SK-N-SH treated with all-trans-retinoic acid at 6 μM for 48 hours (cell line): Measurements from ENCODE around the gene BMPR1B.
A peak's percentile ranks its signal among the peaks of the same experiment; 100 is the strongest.
"Not testable (repeated sequence)": the region's sequence is repeated elsewhere in the genome, so short reads cannot be mapped to it uniquely, and the experiment has no call there.

Experiments used
- ATAC-seq: fragments of 200-7000 bp; cut with Tn5 transposase; 3 replicates; pipeline ENCODE4 v1.9.1; 2020; ENCODE audit warnings: mild to moderate bottlenecking, moderate library complexity
- ARNTL ChIP-seq: fragments of 450-650 bp; formaldehyde crosslinking; IDR thresholded peaks from 2 replicates; pipeline ENCODE4 v1.5.0; 2020; ENCODE audit warnings: low read depth, mild to moderate bottlenecking, moderate library complexity, borderline replicate concordance
- BACH2 ChIP-seq: fragments of 250-450 bp; sonication (Bioruptor Pico); IDR thresholded peaks from 2 replicates; pipeline ENCODE4 v1.9.0; 2021; ENCODE audit warnings: mild to moderate bottlenecking, borderline replicate concordance
- CSDC2 ChIP-seq: fragments of 250-450 bp; sonication (Bioruptor Pico); IDR thresholded peaks from 2 replicates; pipeline ENCODE4 v1.5.0; 2020; ENCODE audit warnings: mild to moderate bottlenecking, moderate library complexity
- ESRRG ChIP-seq: fragments of 250-450 bp; sonication (Bioruptor Pico); IDR thresholded peaks from 2 replicates; pipeline ENCODE4 v1.6.1; 2021; ENCODE audit warnings: mild to moderate bottlenecking
- GLIS3 ChIP-seq: fragments of 250-450 bp; sonication (Bioruptor Pico); IDR thresholded peaks from 2 replicates; pipeline ENCODE4 v1.5.0; 2020; ENCODE audit warnings: mild to moderate bottlenecking, moderate library complexity
- ISL1 ChIP-seq: fragments of 250-450 bp; sonication (Bioruptor Pico); IDR thresholded peaks from 2 replicates; pipeline ENCODE4 v2.1.2; 2022; ENCODE audit warnings: mild to moderate bottlenecking, moderate library complexity
- OSR1 ChIP-seq: fragments of 250-450 bp; sonication (Bioruptor Pico); IDR thresholded peaks from 2 replicates; pipeline ENCODE4 v1.8.0; 2022; ENCODE audit warnings: moderate library complexity, mild to moderate bottlenecking, inconsistent platforms
- PPARA ChIP-seq: fragments of 250-450 bp; sonication (Bioruptor Pico); IDR thresholded peaks from 2 replicates; pipeline ENCODE4 v1.5.0; 2020; ENCODE audit warnings: mild to moderate bottlenecking, borderline replicate concordance
- SNAI2 ChIP-seq: fragments of 250-450 bp; sonication (Bioruptor Pico); IDR thresholded peaks from 2 replicates; pipeline ENCODE4 v1.5.0; 2020; ENCODE audit warnings: mild to moderate bottlenecking, moderate library complexity
- TCF4 ChIP-seq: fragments of 250-450 bp; sonication (Bioruptor Pico); IDR thresholded peaks from 2 replicates; pipeline ENCODE4 v1.8.0; 2021; ENCODE audit warnings: mild to moderate bottlenecking, moderate library complexity, borderline replicate concordance
- TOX ChIP-seq: fragments of 250-450 bp; sonication (Bioruptor Pico); IDR thresholded peaks from 2 replicates; pipeline ENCODE4 v1.8.0; 2021; ENCODE audit warnings: mild to moderate bottlenecking, moderate library complexity, borderline replicate concordance
- ZC3H10 ChIP-seq: fragments of 250-450 bp; sonication (Bioruptor Pico); IDR thresholded peaks from 2 replicates; pipeline ENCODE4 v1.5.1; 2021; ENCODE audit warnings: mild to moderate bottlenecking, moderate library complexity
- ZNF565 ChIP-seq: fragments of 450-650 bp; formaldehyde crosslinking; conservative IDR thresholded peaks from 2 replicates; pipeline ENCODE4 v1.5.0; 2020; ENCODE audit warnings: low read depth, mild to moderate bottlenecking, moderate library complexity
- ZNF70 ChIP-seq: fragments of 450-650 bp; formaldehyde crosslinking; IDR thresholded peaks from 2 replicates; pipeline ENCODE4 v1.5.0; 2020; ENCODE audit warnings: mild to moderate bottlenecking, moderate library complexity
- ZNF8 ChIP-seq: fragments of 450-650 bp; formaldehyde crosslinking; IDR thresholded peaks from 2 replicates; pipeline ENCODE4 v1.5.0; 2020; ENCODE audit warnings: mild to moderate bottlenecking, moderate library complexity
- TF ChIP-seq, protein P1 (sequence below): fragments of 250-450 bp; sonication (Bioruptor Pico); IDR thresholded peaks from 2 replicates; pipeline ENCODE4 v1.5.0; 2020; ENCODE audit warnings: mild to moderate bottlenecking, moderate library complexity
- TF ChIP-seq, protein P2 (sequence below): fragments of 250-450 bp; sonication (Bioruptor Pico); IDR thresholded peaks from 2 replicates; pipeline ENCODE4 v1.8.0; 2021; ENCODE audit warnings: low read depth, mild to moderate bottlenecking, moderate library complexity, borderline replicate concordance
- TF ChIP-seq, protein P3 (sequence below): fragments of 250-450 bp; sonication (Bioruptor Pico); IDR thresholded peaks from 2 replicates; pipeline ENCODE4 v1.5.1; 2021; ENCODE audit warnings: mild to moderate bottlenecking, moderate library complexity
- TF ChIP-seq, protein P4 (sequence below): fragments of 250-450 bp; sonication (Bioruptor Pico); IDR thresholded peaks from 2 replicates; pipeline ENCODE4 v1.8.0; 2020; ENCODE audit warnings: mild to moderate bottlenecking, moderate library complexity, borderline replicate concordance

The BMPR1B gene

DNA sequence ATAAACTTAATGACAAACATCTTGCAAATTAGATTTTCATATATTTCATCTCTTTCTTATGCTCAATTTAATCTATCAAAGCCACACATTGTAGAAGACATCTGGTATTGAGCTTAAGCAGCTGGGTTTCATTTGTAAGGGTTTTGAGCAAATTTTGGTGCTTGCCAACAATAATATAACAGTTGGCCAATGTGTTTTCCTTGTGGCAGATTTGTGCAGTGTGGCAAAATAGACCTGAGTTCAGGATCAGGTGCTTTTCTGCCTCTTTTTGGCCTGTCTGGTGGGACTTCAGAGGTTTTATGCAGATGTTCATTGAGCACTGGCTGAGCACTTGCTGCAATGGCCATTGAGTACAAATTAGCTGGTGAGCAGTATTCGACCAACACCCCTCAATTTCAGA is 301.9 kb downstream of the BMPR1B start:
- TF ChIP-seq TCF4 (CRISPR knock-in tag) (peak; percentile 92), TOX (CRISPR knock-in tag) (no peak), ESRRG (CRISPR knock-in tag) (no peak), PPARA (no peak), ZNF8 (CRISPR knock-in tag) (no peak), ZNF70 (no peak)
- TF ChIP-seq, protein P1, sequence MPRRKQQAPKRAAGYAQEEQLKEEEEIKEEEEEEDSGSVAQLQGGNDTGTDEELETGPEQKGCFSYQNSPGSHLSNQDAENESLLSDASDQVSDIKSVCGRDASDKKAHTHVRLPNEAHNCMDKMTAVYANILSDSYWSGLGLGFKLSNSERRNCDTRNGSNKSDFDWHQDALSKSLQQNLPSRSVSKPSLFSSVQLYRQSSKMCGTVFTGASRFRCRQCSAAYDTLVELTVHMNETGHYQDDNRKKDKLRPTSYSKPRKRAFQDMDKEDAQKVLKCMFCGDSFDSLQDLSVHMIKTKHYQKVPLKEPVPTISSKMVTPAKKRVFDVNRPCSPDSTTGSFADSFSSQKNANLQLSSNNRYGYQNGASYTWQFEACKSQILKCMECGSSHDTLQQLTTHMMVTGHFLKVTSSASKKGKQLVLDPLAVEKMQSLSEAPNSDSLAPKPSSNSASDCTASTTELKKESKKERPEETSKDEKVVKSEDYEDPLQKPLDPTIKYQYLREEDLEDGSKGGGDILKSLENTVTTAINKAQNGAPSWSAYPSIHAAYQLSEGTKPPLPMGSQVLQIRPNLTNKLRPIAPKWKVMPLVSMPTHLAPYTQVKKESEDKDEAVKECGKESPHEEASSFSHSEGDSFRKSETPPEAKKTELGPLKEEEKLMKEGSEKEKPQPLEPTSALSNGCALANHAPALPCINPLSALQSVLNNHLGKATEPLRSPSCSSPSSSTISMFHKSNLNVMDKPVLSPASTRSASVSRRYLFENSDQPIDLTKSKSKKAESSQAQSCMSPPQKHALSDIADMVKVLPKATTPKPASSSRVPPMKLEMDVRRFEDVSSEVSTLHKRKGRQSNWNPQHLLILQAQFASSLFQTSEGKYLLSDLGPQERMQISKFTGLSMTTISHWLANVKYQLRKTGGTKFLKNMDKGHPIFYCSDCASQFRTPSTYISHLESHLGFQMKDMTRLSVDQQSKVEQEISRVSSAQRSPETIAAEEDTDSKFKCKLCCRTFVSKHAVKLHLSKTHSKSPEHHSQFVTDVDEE, result peak; percentile 83; the same call in 1 of the 2 replicates
- TF ChIP-seq, protein P2, sequence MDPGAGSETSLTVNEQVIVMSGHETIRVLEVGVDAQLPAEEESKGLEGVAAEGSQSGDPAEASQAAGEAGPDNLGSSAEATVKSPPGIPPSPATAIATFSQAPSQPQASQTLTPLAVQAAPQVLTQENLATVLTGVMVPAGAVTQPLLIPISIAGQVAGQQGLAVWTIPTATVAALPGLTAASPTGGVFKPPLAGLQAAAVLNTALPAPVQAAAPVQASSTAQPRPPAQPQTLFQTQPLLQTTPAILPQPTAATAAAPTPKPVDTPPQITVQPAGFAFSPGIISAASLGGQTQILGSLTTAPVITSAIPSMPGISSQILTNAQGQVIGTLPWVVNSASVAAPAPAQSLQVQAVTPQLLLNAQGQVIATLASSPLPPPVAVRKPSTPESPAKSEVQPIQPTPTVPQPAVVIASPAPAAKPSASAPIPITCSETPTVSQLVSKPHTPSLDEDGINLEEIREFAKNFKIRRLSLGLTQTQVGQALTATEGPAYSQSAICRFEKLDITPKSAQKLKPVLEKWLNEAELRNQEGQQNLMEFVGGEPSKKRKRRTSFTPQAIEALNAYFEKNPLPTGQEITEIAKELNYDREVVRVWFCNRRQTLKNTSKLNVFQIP (CRISPR knock-in tag), result no peak
- ATAC-seq, result peak; percentile 50; the same call in 1 of the 3 replicates

DNA sequence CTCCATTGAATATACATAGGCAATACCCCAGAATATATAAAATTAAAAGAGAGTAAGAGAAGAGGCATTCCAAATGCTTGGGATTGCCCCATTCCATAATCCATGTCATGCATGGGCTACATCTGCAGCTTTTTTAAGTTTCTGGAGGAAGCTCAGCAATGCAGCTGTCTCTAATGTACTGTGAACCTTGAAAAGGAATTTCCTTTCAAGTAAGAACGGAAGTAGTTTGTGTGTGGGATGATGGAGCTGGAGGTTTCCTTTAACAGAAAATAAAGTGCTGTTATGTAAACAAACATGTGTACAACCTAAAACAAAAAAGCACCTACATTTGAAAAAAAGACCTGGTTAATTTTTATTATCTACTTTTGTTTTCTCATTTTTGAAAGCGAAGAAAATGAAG is 303.5 kb downstream of the BMPR1B start:
- no peak for TF ChIP-seq TOX (CRISPR knock-in tag)
- no peak for TF ChIP-seq BACH2 (CRISPR knock-in tag)
- no peak for TF ChIP-seq PPARA
- TF ChIP-seq ISL1 (CRISPR knock-in tag), result no peak
- no peak for TF ChIP-seq ZNF70
- TF ChIP-seq, protein P1, result no peak
- no peak for TF ChIP-seq ZNF8 (CRISPR knock-in tag)
- TF ChIP-seq ARNTL (CRISPR knock-in tag), result no peak
- TF ChIP-seq GLIS3 (CRISPR knock-in tag), result no peak
- TF ChIP-seq ESRRG (CRISPR knock-in tag), result no peak
- TF ChIP-seq, protein P3, sequence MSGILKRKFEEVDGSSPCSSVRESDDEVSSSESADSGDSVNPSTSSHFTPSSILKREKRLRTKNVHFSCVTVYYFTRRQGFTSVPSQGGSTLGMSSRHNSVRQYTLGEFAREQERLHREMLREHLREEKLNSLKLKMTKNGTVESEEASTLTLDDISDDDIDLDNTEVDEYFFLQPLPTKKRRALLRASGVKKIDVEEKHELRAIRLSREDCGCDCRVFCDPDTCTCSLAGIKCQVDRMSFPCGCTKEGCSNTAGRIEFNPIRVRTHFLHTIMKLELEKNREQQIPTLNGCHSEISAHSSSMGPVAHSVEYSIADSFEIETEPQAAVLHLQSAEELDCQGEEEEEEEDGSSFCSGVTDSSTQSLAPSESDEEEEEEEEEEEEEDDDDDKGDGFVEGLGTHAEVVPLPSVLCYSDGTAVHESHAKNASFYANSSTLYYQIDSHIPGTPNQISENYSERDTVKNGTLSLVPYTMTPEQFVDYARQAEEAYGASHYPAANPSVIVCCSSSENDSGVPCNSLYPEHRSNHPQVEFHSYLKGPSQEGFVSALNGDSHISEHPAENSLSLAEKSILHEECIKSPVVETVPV, result no peak
- TF ChIP-seq ZC3H10 (CRISPR knock-in tag), result no peak
- no peak for TF ChIP-seq SNAI2 (CRISPR knock-in tag)
- TF ChIP-seq CSDC2, result no peak
- TF ChIP-seq ZNF565 (CRISPR knock-in tag), result no peak
- TF ChIP-seq OSR1 (CRISPR knock-in tag), result no peak
- no peak for ATAC-seq

DNA sequence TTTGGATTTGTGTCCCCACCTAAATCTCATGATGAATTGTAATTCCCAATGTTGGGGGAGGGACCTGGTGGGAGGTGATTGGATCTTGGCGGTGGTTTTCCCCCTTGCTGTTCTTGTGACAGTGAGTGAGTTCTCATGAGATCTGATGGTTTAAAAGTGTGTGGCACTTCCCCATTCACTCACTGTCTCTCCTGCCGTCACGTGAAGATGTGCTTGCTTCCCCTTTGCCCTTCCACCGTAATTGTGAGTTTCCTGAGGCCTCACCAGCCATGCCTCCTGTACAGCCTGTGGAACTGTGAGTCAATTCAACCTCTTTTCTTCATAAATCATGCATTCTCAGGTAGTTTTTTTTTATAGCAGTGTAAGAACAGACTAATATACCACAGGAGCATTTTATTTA is 304.0 kb downstream of the BMPR1B start:
- ATAC-seq, result not testable (repeated sequence)

DNA sequence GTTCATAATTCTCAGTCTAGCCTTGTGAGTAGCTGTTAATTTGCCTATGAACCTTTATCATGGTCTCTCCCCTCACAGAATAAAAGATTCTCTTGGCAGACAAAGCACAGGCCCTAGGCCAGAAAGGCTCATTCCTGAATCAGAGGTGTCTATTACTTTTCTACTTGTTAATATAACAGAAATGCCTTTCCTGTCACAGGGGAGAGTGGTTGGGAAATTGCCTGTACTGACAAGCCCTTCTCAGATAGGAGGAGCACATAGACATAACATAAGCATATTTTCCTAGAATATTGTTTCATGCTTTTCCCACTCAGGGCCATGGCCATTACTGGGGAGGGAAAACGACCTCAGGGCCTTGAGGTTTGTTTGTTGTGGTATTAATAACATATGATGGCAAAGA is 308.3 kb downstream of the BMPR1B start:
- ATAC-seq, result no peak
- TF ChIP-seq ZNF8 (CRISPR knock-in tag) (no peak), ZNF565 (CRISPR knock-in tag) (no peak), PPARA (no peak), ARNTL (CRISPR knock-in tag) (no peak), ISL1 (CRISPR knock-in tag) (no peak), ZNF70 (no peak), TOX (CRISPR knock-in tag) (no peak), BACH2 (CRISPR knock-in tag) (no peak), ESRRG (CRISPR knock-in tag) (no peak), CSDC2 (no peak)
- TF ChIP-seq, protein P2 (CRISPR knock-in tag), result no peak
- TF ChIP-seq, protein P1, result no peak
- TF ChIP-seq, protein P4, sequence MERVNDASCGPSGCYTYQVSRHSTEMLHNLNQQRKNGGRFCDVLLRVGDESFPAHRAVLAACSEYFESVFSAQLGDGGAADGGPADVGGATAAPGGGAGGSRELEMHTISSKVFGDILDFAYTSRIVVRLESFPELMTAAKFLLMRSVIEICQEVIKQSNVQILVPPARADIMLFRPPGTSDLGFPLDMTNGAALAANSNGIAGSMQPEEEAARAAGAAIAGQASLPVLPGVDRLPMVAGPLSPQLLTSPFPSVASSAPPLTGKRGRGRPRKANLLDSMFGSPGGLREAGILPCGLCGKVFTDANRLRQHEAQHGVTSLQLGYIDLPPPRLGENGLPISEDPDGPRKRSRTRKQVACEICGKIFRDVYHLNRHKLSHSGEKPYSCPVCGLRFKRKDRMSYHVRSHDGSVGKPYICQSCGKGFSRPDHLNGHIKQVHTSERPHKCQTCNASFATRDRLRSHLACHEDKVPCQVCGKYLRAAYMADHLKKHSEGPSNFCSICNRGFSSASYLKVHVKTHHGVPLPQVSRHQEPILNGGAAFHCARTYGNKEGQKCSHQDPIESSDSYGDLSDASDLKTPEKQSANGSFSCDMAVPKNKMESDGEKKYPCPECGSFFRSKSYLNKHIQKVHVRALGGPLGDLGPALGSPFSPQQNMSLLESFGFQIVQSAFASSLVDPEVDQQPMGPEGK, result no peak
